Measurements from ENCODE around the gene PCP2.

Gene PCP2

GRCh38 chr19:7618771-7619510, 14.6 kb downstream of the PCP2 start:
- no peak for DNase-seq

GRCh38 chr19:7618348-7618747, 15.2 kb downstream of the PCP2 start:
- no peak for DNase-seq

GRCh38 chr19:7617735-7618134, 15.8 kb downstream of the PCP2 start:
- no peak for DNase-seq

GRCh38 chr19:7617172-7617571, 16.3 kb downstream of the PCP2 start:
- no peak for DNase-seq

GRCh38 chr19:7614859-7615741, 18.4 kb downstream of the PCP2 start:
- DNase-seq, result no peak

GRCh38 chr19:7612282-7613274, 20.9 kb downstream of the PCP2 start:
- no peak for DNase-seq

GRCh38 chr19:7611541-7612279, 21.8 kb downstream of the PCP2 start:
- no peak for DNase-seq

GRCh38 chr19:7610491-7611240, 22.9 kb downstream of the PCP2 start:
- no peak for DNase-seq

GRCh38 chr19:7607874-7608560, 25.5 kb downstream of the PCP2 start:
- DNase-seq, result no peak

GRCh38 chr19:7607212-7607873, 26.2 kb downstream of the PCP2 start:
- no peak for DNase-seq

GRCh38 chr19:7606289-7606688, 27.2 kb downstream of the PCP2 start:
- no peak for DNase-seq

- DNase-seq, result no peak
These were observed 27.9 kb downstream of the PCP2 start for GRCh38 chr19:7605490-7606222.

- DNase-seq, result no peak
These were observed 29.6 kb downstream of the PCP2 start for GRCh38 chr19:7603919-7604318.

- peak; percentile 66 for DNase-seq
These were observed 30.5 kb downstream of the PCP2 start for GRCh38 chr19:7602935-7603497.

GRCh38 chr19:7602240-7602934, 31.1 kb downstream of the PCP2 start:
- peak; percentile 66 for DNase-seq

- DNase-seq, result no peak
These were observed 32.8 kb downstream of the PCP2 start for GRCh38 chr19:7600721-7601120.

- DNase-seq, result no peak
These were observed 35.3 kb downstream of the PCP2 start for GRCh38 chr19:7598180-7598579.

- no peak for DNase-seq
These were observed 35.8 kb downstream of the PCP2 start for GRCh38 chr19:7597689-7598088.
